ENCODE results near the gene AEBP2. TPM values are rescaled to one million over a fixed set of nuclear protein-coding genes. Genes with fewer than 3 reads are reported as not detected.

Gene AEBP2
- total RNA-seq, 1 donor from 2014 or later = 67.5 TPM

DNA sequence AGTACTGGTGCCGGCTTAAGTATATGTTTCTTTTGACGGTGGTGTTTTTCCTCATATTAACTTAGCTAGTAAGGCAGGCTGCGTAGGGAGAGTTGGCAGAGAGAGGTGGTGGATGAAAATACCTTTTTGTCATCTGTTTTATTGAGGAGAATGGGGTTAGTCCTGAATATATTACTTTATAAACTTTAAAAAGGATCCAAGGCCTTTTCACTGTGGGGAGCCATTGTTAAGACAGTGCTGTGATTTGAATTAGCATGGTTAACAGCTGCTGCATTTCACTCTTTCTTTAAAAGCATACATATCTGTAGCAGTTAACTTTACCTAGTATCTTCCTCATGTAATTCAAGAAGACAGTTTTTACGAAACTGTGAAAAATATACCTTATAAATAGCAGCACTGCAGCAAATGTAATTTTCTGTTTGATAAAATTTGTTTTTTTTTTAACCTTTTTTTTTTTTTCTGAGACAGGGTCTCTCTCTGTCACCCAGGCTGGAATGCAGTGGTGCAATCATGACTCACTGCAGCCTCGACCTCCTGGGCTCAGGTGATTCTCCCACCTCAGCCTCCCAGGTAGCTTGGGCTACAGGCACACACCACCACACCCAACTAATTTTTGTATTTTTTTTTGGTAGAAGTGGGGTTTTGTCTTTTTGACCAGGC, 57.1 kb downstream of the AEBP2 start:
- TF ChIP-seq POLR2A (IDR thresholded peaks at IDR 0.05) = no peak
- TF ChIP-seq POLR2AphosphoS5 (IDR thresholded peaks at IDR 0.05; ENCODE audit: insufficient read depth in 1 of 2, low read depth in 1 of 2) = no peak
- TF ChIP-seq, protein P1, sequence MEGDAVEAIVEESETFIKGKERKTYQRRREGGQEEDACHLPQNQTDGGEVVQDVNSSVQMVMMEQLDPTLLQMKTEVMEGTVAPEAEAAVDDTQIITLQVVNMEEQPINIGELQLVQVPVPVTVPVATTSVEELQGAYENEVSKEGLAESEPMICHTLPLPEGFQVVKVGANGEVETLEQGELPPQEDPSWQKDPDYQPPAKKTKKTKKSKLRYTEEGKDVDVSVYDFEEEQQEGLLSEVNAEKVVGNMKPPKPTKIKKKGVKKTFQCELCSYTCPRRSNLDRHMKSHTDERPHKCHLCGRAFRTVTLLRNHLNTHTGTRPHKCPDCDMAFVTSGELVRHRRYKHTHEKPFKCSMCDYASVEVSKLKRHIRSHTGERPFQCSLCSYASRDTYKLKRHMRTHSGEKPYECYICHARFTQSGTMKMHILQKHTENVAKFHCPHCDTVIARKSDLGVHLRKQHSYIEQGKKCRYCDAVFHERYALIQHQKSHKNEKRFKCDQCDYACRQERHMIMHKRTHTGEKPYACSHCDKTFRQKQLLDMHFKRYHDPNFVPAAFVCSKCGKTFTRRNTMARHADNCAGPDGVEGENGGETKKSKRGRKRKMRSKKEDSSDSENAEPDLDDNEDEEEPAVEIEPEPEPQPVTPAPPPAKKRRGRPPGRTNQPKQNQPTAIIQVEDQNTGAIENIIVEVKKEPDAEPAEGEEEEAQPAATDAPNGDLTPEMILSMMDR (IDR thresholded peaks at IDR 0.05) = no peak
- no peak overlapping the region for H3K27ac ChIP-seq

DNA sequence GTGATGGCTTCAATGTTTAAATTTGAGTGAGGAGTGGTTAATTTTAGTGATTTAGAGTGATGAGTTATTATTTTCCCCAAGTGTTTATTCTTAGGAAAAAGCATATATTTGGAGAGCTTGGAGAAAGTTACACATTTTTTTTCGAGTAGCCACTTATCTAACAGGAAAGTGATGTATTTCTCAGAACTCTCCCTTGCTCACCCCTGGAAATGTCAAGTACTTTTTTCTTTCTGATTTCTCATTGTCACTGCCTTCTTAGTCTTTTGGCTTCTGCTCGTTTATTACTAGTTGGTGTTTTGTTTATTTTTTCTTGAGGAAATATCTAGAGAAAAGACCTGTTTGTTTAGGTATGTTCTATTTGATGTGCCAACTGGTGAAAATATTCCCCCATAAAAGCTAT, 58.8 kb downstream of the AEBP2 start:
- DNase-seq (ENCODE audit: extremely low spot score in 2 of 2) = no peak
- Histone ChIP-seq H3K9me3 (no peaks in the 10 kb centered on the region), H3K27ac (no peak overlapping the region), H3K4me3 (no peak overlapping the region), H3K36me3 (peaks cover 0 to 23% of the 10 kb centered on the region in 2 donors), H3K4me1 (peaks cover 17% of the 10 kb centered on the region), H3K27me3 (no peaks in the 10 kb centered on the region)
- intact Hi-C loops (cut with DNase I) = no loop called here
- TF ChIP-seq, protein P1 (IDR thresholded peaks at IDR 0.05) = no peak
- no peak for TF ChIP-seq POLR2AphosphoS5 (IDR thresholded peaks at IDR 0.05; ENCODE audit: insufficient read depth in 1 of 2, low read depth in 1 of 2)

More for the DNA sequence above, 57.1 kb downstream of the AEBP2 start:
- DNase-seq (ENCODE audit: extremely low spot score in 2 of 2) = no peak
- H3K4me3 ChIP-seq = no peak overlapping the region
- peaks cover 0 to 23% of the 10 kb centered on the region in 2 donors for H3K36me3 ChIP-seq
- H3K4me1 ChIP-seq = peaks cover 30% of the 10 kb centered on the region
- intact Hi-C loops (cut with DNase I) = no loop called here
- no peaks in the 10 kb centered on the region for H3K27me3 ChIP-seq
- no peaks in the 10 kb centered on the region for H3K9me3 ChIP-seq

DNA sequence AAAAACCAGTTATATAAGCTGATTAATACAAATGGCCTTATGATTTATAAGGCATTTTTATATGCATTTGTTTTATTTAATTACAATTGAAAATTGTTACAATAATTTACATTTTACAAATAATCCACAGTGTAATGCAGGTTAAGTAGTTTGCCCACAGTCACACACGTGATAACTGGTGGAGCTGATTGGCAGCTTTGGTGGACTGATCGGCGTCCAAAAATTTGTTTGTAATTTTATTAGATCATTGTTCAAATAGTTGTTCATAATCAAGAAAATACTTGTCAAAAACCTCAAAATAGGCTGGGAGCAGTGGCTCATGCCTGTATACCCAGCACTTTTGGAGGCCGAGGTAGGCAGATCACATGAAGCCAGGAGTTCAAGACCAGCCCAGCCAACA, 59.7 kb downstream of the AEBP2 start:
- no peak for DNase-seq (ENCODE audit: extremely low spot score in 2 of 2)
- TF ChIP-seq, protein P1 (IDR thresholded peaks at IDR 0.05) = no peak
- TF ChIP-seq POLR2A (IDR thresholded peaks at IDR 0.05) (no peak), POLR2AphosphoS5 (IDR thresholded peaks at IDR 0.05; ENCODE audit: insufficient read depth in 1 of 2, low read depth in 1 of 2) (no peak)
- Histone ChIP-seq H3K4me1 (peaks cover 17% of the 10 kb centered on the region), H3K27me3 (no peaks in the 10 kb centered on the region), H3K4me3 (no peak overlapping the region), H3K36me3 (peaks cover 0 to 21% of the 10 kb centered on the region in 2 donors), H3K9me3 (no peaks in the 10 kb centered on the region), H3K27ac (no peak overlapping the region)
- intact Hi-C loops (cut with DNase I) = no loop called here

DNA sequence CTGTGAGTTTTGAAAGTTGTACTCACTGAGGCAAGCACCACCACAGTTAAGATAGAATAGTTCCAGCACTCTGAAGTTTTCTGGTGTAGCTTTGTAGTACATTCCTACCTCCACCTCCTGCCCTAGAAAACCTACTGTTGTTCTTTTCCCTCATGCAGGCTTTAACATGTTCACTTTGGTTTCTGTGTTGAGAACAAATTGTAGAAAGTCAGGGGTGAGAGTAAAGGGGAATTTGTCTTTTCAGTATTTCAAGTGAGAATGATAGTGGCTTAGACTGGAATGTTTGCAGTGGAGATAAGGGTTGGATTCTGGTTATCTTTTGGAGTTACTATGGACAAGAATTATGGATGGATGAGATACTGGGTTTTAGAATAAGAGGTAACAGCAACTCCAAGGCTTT, 67.2 kb downstream of the AEBP2 start:
- intact Hi-C loops (cut with DNase I) = no loop called here
- Histone ChIP-seq H3K4me3 (no peak overlapping the region), H3K27ac (no peak overlapping the region), H3K27me3 (no peaks in the 10 kb centered on the region), H3K36me3 (no peaks in the 10 kb centered on the region), H3K9me3 (no peaks in the 10 kb centered on the region), H3K4me1 (peaks cover 34% of the 10 kb centered on the region)
- TF ChIP-seq, protein P1 (IDR thresholded peaks at IDR 0.05) = no peak
- TF ChIP-seq POLR2AphosphoS5 (IDR thresholded peaks at IDR 0.05; ENCODE audit: insufficient read depth in 1 of 2, low read depth in 1 of 2) (no peak), POLR2A (IDR thresholded peaks at IDR 0.05) (no peak)
- DNase-seq (ENCODE audit: extremely low spot score in 2 of 2) = no peak

DNA sequence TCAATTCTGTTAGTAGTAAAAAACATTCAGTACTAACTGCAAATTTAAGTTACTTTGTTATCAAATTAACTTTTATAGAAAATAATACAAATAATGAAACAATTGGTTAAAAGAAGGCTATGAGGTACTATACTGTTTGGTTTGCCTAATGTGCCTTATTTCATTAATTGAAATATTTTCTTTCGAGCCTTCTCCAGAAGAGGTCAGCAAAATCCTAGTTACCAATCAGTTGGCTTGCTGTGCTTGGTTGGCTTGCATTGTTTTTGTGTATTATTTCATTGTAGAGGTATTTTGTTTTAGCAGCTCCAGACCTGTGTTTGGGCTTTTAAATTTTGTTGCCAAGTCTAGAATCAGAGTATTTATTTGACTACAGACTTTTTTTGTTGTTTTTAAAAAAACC, 68.5 kb downstream of the AEBP2 start:
- DNase-seq (ENCODE audit: extremely low spot score in 2 of 2) = no peak
- H3K4me1 ChIP-seq = peaks cover 34% of the 10 kb centered on the region
- H3K27me3 ChIP-seq = no peaks in the 10 kb centered on the region
- no peak for TF ChIP-seq POLR2AphosphoS5 (IDR thresholded peaks at IDR 0.05; ENCODE audit: insufficient read depth in 1 of 2, low read depth in 1 of 2)
- TF ChIP-seq POLR2A (IDR thresholded peaks at IDR 0.05) = no peak
- TF ChIP-seq, protein P1 (IDR thresholded peaks at IDR 0.05) = peak in 1 of 3 experiments; percentile 30
- no peaks in the 10 kb centered on the region for H3K9me3 ChIP-seq
- H3K27ac ChIP-seq = no peak overlapping the region
- intact Hi-C loops (cut with DNase I) = no loop called here
- peaks cover 0 to 7% of the 10 kb centered on the region in 2 donors for H3K36me3 ChIP-seq
- H3K4me3 ChIP-seq = no peak overlapping the region
